Bronchial epithelial cell (primary cell): ENCODE results near the gene PRAMEF4. TPM values are rescaled to one million over a fixed set of nuclear protein-coding genes. Genes with fewer than 3 reads are reported as not detected.
"Not testable (repeated sequence)": the region's sequence is repeated elsewhere in the genome, so short reads cannot be mapped to it uniquely, and the experiment has no call there.

Experiments used
- DNase-seq: peaks from one replicate; pipeline ENCODE4 v3.0.0-alpha.2; 2010; ENCODE audit warnings: low read depth
- FAIRE-seq: peaks from 2 replicates; lab custom pipeline; 2011; peaks lifted over from hg19 to GRCh38; lab: Jason Lieb, UNC
- H3K27me3 ChIP-seq: 2 replicates; pipeline ENCODE4 v1.5.1; 2011; ENCODE audit warnings: low read length; ENCODE audit not compliant: control insufficient read depth, insufficient read depth
- H3K36me3 ChIP-seq: 2 replicates; pipeline ENCODE4 v1.5.1; 2011; ENCODE audit warnings: low read length; ENCODE audit not compliant: control insufficient read depth, insufficient read depth
- H3K4me3 ChIP-seq: 2 replicates; pipeline ENCODE4 v1.5.1; 2011; ENCODE audit warnings: mild to moderate bottlenecking, low read depth, low read length, control low read depth
- total RNA-seq: library from RNA; depleted of rRNA; stranded (reverse); fragments of >200 nt; gene quantifications from 2 replicates; pipeline ENCODE4 v1.2.1, GENCODE V29; 2014

The PRAMEF4 gene
- total RNA-seq = not detected in 2 replicates

DNA sequence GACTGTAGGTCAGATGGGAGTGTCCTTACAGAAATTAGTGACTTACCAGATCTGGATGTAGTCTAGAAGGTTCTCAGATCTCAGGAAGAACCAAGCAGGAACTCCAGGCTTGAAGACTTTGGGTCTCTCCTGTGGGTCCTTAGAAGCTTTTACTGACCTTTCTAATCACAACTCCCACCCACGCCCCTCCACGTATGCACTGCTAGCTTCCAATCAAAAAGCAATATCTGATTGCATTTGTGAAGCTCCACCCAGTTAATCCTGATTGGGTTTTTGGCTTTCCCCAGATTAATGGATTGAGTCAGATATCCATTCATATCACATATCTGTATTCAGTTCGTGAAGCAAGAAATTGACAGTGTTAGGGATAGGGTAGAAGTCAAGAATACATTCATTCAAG lies at the start of gene PRAMEF4:
PRAMEF4 (minus strand) TSS at position 101 of the 400 bp plus-strand sequence. CDS start 2,807 bp downstream, outside the sequence.
- not testable (repeated sequence) for H3K27me3 ChIP-seq, H3K4me3 ChIP-seq, DNase-seq, FAIRE-seq, H3K36me3 ChIP-seq

- not testable (repeated sequence) for H3K36me3 ChIP-seq, H3K27me3 ChIP-seq, H3K4me3 ChIP-seq, DNase-seq
- peak; percentile 36 for FAIRE-seq
These were observed 38.4 kb upstream of the PRAMEF4 start for GRCh38 chr1:12924368-12924767.

DNA sequence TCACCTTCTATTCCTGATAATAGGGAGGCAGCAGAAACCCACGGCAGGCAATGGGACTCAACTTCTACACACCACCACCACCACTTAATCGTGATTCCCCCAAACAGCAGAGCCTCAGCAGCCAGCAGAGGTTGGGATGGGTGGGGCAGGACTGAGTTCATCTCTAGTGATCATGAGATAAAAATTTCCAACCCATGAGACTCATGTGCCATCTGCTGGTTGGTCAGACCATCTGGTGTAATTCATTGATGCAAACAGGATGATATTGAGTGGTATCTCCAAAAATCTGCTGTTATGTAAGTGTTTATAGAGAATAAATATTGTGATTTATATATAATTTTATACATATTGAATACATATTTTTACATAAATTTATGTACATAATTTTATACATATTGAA lies 35.7 kb upstream of the PRAMEF4 start:
- DNase-seq, H3K27me3 ChIP-seq, H3K4me3 ChIP-seq, H3K36me3 ChIP-seq: not testable (repeated sequence)
- FAIRE-seq = peak; percentile 62

DNA sequence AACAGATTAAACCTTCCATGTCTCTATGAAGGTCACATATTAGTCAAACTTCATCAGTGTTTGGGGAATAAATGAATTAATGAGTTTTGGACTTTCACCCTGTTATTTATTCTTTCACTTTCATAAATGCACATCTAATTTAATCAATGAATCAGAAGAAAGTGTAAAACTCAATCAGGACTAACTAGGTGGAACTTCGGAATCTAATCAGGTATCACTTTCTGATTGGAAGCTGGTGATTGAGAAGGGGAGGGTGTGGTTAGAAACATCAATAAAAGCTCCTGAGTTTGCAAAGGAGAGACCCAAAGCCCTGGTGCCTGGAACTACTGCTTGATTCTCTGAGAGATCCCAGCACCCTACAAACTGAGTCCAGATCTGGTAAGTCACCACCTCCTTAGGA lies 30.3 kb upstream of the PRAMEF4 start, which contains the start of gene PRAMEF7:
PRAMEF7 (plus strand) TSS at position 301 of the 400 bp plus-strand sequence. CDS start 1,083 bp downstream, outside the sequence.
- FAIRE-seq, DNase-seq, H3K36me3 ChIP-seq, H3K27me3 ChIP-seq, H3K4me3 ChIP-seq: not testable (repeated sequence)

DNA sequence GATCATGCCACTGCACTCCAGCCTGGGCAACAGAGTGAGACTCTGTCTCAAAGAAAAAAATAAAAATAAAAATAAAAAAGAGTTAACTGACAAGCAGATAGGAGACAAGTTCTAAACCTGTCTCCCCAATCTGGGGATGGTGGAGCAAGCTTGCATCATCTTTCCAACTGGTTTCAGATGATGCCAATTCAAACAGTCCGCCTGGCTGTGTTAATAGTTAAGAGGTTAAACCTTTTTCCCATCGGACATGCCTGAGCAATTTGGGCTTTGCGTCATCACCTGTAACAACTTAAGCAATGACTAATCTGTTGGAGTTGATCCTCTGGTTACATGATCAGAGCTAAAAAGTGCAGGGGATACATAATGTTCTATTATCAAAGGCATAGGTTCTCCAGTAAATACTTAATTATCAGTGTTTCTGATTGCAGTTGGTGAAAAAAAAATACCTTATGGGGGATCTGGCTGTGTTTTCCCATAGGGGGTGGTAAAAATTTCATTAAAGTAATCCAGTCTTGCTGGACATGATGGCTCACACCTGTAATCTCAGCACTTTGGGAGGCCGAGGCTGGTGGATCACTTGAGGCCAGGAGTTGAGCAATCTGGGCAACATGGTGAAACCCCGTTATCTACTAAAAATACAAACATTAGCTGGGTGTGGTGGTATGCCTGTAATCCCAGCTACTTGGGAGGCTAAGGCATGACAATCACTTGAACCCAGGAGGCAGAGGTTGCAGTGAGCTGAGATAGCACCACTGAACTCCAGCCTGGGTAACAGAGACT lies 18.0 kb upstream of the PRAMEF4 start:
- H3K36me3 ChIP-seq, H3K27me3 ChIP-seq, DNase-seq, FAIRE-seq, H3K4me3 ChIP-seq: not testable (repeated sequence)

- FAIRE-seq = not testable (repeated sequence)
These were observed 13.2 kb upstream of the PRAMEF4 start for GRCh38 chr1:12899186-12899585.

GRCh38 chr1:12898170-12898569 lies 12.2 kb upstream of the PRAMEF4 start, which contains the start of gene PRAMEF10:
TSS of gene PRAMEF10 (minus strand) at chr1:12898270. CDS start at chr1:12895847, 2,423 bp downstream.
- not testable (repeated sequence) for H3K27me3 ChIP-seq, FAIRE-seq, DNase-seq, H3K4me3 ChIP-seq, H3K36me3 ChIP-seq

More at GRCh38 chr1:12899186-12899585, 13.2 kb upstream of the PRAMEF4 start:
- H3K36me3 ChIP-seq, H3K4me3 ChIP-seq, DNase-seq, H3K27me3 ChIP-seq: not testable (repeated sequence)

- DNase-seq, H3K27me3 ChIP-seq, H3K36me3 ChIP-seq, H3K4me3 ChIP-seq, FAIRE-seq: not testable (repeated sequence)
These were observed 7.5 kb downstream of the PRAMEF4 start for GRCh38 chr1:12878453-12878852.

- H3K36me3 ChIP-seq, DNase-seq, H3K4me3 ChIP-seq, H3K27me3 ChIP-seq, FAIRE-seq: not testable (repeated sequence)
These were observed 22.7 kb downstream of the PRAMEF4 start for GRCh38 chr1:12863131-12863880.

GRCh38 chr1:12856786-12857185 lies 29.2 kb downstream of the PRAMEF4 start, which contains the start of gene PRAMEF2:
TSS of gene PRAMEF2 (plus strand) at chr1:12857086. CDS start at chr1:12859010, 1,924 bp downstream.
- H3K27me3 ChIP-seq, FAIRE-seq, H3K4me3 ChIP-seq, H3K36me3 ChIP-seq, DNase-seq: not testable (repeated sequence)
